SIG-M5 treated with dmso at 0.1 percent for 504 hours (cell line): ENCODE results near the gene SCYGR3.
"Not testable (repeated sequence)": the region's sequence is repeated elsewhere in the genome, so short reads cannot be mapped to it uniquely, and the experiment has no call there.

ENCODE experiments used
- DNase-seq: peaks from one replicate; lab custom pipeline; 2025; ENCODE audit not compliant: unreplicated experiment; lab: John Stamatoyannopoulos, UW

Gene SCYGR3

DNA sequence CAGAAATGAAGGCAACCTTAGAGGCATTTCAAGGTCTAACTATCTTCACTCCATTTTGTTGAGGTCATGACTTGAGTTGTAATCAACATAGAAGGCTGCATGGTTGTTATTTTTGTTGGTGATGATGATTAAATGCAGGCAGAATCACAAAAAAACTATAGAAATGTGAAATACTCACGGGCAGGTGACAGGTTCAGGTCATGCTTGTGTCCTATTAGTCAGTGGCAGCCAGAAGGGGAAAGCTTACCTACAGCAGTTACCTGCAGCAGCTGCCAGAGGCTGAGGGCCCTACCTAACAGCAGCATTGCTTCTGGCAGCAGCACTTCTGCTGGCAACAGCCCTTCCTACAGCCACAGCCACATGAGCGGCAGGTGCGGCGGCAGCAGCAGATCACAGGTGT, 394 bp downstream of the SCYGR3 start:
- DNase-seq, result no peak

DNA sequence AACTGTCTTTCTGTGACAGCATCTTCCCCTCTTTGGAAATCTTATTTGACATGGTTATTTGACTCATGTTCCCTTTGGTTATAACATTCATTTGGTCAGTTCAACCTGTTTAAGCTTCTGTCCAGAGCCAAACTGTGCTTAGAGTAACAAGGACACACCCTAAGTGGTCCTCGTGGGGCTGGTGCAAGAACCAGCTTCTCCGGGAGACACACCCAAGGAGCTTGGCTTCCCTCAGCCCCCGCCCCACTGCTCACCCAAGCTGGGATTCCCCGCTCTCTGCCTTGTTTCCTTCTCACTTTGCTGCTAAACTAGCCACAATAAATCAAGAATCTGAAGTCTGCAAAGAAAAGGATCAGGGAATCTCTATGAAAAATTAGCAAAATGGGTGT, 1.4 kb downstream of the SCYGR3 start:
- DNase-seq, result no peak

DNA sequence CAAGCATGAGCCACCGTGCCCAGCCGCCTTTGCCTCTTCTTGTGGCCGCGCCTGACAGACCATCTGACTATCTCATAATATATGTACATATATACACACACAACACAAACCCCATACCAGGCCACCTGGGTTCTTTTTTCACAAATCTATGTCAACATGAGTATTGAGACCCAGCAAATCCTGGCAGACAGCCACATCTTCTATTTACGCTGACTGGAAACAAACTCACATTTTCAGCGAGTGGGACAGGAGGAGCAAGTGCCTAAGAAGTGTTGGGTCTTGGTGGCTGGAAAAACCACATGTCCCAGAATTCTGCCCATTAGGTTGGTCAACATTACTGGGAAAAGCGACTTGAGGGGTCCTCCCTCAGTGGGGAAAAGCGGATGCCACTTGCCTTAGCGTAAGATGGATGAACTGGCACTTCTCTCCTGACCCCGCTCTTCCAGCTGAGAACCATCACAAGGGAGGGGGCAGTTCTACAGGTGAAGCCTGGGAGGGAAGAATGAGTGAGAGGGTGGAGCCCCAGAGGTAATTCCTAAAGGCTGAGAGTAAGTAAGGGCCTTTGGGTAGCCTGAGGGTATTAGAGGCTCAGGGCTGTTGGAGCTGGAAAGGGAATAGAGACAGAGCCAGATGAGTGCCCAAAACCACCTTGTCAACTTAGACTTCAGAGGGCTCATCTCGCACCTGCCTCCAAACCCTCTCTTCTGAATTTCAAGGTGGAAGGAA, 1.9 kb downstream of the SCYGR3 start:
- no peak for DNase-seq

DNA sequence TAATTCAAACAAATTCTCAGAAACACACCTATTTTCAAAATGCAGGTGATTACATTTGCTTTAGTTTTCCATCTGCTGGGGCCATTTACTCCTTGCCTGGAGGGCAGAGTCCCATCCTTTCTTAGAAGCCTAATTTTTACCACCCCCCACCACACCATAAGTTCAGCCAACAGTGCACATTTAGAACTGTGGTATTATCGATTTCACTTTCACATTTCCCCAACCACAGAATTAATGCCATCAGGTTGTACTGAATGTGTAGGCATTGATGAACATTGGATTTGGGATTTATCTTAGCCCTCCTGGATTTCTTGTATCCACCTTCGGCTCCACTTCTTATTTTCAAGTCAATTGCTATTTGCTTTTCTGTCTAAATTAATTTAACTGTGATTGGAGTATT, 4.5 kb downstream of the SCYGR3 start:
- DNase-seq, result no peak

DNA sequence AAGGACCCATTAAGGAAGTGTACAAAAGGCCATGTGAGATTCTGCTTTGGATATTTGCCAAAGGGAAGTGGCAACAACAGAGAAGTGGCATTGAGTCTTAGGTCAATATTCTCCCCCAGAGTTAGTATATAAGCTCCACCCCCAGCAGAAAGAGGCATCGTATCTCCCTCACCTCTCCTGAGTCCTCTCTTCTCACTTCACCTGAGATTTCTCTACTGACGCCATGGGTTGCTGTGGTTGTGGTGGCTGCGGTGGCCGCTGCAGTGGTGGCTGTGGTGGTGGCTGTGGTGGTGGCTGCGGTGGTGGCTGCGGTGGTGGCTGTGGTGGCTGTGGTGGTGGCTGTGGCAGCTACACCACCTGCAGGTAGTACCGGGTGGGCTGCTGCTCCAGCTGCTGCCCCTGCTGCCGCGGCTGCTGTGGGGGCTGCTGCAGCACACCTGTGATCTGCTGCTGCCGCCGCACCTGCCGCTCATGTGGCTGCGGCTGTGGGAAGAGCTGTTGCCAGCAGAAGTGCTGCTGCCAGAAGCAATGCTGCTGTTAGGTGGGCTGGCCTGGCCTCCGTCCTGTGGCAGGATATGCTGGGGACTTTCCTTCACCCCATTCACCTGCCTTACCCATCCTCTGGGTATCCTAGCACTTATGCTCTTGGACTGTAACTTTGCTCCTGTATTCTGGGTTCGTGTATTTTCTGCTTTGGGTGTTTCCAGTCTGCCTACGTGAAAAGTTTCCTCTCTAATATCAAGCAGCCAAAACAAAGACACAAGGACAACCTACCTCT, 5.9 kb downstream of the SCYGR3 start:
- DNase-seq, result peak; percentile 83

DNA sequence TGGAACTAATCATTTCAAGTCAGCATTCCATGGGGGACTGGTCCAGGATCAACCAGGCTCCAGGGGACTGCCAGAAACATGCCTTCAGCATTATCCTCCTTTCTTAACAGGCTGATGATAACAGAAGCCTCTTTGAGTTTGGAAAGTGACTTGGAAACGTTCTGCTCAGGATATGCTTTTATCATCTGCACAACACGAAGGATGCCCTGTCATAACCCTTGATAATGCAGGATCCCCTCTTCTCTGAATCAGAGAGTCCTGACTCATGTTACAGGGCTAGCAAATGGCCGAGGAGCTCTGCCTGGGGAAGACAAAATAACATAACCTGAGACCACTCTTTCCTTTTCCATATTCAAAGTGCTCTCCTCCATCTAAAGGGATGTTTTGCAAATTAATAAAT, 6.7 kb downstream of the SCYGR3 start:
- no peak for DNase-seq

DNA sequence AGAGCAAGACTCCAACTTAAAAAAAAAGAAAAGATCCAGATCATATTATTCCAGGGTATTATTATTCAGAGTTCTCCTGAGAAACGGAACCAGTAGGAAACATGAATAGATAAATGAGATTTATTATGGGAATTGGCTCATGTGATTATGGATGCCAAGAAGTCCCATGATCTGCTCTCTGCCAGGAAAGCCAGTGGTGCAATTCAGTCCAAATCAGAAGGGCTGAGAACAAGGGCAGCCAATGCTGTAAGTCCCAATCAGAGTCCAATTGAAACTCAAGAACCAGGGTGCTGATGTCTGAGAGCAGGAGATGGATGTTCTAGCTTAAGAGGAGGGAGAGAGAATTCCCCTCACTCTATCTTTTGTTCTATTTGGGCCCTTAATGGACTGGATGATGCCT, 8.2 kb downstream of the SCYGR3 start:
- DNase-seq, result no peak

DNA sequence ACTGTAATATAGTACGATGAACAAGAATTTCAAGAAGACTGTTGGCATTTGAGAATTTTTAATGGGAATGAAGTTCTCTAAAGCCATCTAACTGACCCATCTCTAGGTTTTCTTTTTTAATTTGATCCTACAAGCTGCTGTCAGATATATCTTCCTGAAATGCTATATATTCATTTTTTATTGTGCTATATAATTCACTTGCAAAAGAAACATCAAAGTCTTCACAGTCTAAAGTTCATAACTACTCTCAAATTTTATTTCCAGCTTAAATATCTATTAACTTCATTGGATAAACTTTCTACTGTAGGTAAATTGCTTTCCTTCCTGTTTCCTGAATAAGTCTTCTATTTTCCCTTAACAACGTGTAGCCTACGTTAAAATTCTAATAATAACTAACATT, 12.3 kb downstream of the SCYGR3 start:
- DNase-seq, result no peak

DNA sequence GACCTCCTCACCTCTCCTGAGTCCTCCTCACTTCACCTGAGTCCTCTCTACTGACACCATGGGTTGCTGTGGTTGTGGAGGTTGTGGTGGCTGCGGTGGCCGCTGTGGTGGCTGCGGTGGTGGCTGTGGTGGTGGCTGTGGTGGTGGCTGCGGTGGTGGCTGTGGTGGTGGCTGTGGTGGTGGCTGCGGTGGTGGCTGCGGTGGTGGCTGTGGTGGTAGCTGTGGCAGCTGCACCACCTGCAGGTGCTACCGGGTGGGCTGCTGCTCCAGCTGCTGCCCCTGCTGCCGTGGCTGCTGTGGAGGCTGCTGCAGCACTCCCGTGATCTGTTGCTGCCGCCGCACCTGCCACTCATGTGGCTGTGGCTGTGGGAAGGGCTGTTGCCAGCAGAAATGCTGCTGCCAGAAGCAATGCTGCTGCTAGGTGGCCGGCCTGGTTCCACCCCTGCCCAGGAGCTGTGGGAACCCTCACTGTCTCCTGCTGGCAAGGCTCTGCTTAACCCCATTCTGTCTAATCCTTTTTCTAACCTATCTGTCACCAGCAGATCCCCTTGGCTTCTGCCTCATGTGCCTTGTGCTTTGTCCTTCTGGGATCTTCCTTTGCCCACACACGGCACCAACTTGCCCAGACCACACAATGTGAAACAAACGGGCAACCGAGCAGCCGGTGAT, 15.7 kb downstream of the SCYGR3 start, which contains the start of gene SCYGR2:
TSS of gene SCYGR2 (plus strand) at position 59 of the 669 bp plus-strand sequence. CDS start at position 59, 0 bp downstream.
- not testable (repeated sequence) for DNase-seq

DNA sequence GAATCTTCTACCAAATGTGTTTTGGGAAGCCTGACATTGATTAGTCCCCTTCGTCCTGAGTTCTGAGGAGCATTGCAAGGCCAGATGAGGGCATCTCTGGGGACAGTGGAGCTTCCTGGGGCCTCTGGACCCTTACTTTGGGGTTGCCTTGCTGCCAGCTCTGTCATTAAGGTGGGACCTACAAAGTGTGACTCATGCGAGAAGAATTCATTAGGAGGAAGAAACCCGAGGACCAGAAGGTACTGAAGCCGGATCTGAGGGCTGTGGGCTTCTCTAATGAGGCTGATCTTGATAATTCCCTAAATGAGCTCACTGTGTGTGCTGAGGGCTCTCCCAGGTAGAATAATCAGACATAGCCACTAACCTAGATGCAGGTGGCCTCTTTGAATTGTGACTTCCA, 16.6 kb downstream of the SCYGR3 start:
- no peak for DNase-seq

DNA sequence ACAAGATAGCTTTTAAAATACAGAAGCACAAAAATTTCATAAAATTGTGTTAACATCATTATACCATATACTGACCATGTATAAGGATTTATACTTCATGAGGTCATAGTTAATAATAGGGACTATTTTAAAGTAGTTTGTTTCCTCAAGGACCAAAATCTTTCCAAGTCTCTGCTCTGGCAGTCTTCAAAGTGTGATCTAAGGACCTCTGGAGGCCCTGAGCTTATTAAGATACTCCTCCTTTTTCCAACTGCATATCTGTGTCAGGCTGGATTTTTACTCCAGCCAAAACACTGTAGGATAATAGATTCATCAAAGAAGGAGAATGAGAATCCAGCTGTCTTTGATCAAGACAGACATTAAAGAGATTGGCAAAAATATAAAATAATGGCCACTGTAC, 17.6 kb downstream of the SCYGR3 start:
- no peak for DNase-seq

DNA sequence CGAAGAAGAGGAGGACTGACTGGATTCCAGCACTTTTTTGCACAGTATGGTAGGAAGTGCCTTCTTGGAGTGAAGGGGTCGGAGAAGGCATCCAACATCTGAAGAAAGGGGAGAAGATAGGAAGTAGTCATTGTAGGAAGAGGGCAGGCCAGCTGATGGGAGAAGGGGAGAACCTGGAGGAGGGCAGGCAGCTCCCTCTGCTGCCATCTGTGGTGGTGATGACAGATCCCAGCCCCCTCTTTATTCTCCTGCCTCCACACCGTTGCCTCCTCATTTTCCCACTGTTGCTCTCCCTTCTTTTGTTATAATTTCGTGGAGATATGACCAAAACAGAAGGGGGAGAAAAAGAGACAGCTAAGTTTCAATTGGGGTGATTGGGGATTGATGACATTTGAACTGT, 18.8 kb downstream of the SCYGR3 start:
- no peak for DNase-seq

DNA sequence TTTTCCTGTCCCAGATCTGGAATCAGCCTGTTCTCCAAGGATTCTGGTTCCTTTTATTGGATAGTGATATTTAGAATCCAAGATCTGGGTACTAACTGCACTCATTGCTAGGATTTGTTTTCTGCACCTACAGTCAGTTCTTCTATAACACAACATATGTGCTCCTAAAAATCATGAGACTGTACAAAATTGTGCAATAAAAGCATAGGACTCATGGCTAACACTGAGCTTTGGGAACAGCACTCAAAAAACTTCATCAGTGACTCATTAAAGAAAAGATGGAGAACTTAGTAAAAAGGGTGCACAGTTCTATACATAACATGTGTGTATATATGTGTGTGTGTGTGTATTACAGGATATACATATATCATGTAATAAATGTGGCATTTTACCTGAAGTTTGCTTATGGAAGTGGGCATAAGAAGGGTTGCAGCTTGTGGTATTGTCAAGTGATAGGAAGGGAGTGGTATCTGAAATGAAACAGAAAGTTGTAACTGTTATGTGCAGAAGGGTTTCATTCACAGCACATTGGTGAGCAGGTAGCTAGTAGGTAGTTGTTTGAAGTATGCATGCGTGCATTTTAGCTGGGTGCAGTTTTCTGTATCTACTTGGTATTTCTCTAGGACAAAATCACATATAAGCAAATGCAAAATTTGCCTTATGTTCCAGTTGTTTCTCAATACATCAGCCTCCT, 21.8 kb downstream of the SCYGR3 start:
- no peak for DNase-seq

DNA sequence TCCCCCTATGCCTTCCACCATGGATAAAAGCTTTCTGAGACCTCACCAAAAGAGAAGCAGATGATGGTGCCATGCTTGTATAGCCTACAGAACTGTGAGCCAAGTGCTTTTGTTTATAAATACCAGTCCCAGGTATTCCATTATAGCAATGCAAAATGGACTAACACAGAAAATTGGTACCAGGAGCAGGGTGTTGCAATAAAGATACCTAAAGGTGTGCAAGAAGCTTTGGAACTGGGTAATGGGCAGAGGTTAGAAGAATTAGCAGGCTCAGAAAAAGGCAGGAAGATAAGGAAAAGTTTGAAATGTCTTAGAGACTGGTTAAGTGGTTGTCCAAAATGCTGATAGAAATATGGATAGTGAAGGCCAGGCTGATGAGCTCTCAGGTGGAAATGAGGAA, 32.3 kb downstream of the SCYGR3 start:
- no peak for DNase-seq

DNA sequence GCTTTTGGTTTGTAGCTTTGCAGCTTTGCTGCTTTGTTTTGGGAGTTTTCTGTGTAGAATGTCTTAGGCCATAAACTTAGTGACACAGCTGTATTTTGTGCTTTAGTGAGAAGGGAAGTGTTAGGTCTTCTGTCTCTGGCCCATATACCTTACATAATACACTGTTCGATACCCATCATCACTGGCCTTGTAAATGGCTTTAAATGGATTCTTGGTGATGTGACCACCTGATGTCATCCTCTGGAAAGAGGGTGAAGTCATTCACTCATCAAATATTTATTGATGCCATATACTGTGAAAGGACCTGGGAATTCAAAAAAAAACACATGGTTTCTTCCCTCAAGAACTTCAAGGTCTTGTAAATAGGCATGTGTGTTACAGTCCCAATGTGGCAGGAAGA, 34.8 kb downstream of the SCYGR3 start:
- no peak for DNase-seq

DNA sequence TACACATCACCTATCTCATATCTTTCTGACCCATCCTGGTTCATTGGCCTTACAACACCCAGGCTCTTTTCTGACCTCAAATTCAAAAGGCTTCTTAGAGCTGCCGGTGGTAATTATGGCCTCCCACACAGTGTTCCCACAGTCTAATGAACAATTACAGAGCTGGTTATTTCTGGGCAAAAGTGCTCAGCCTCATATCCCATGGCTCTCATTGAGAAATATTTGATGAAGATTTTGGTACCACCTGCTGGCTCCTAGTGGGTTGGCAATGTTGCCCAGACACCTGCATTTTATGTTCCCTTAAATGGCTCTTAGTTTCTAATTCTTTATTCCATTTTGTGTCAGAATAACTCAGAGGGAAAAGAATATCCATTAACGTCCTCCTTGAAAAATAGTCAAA, 36.0 kb downstream of the SCYGR3 start:
- DNase-seq, result no peak

DNA sequence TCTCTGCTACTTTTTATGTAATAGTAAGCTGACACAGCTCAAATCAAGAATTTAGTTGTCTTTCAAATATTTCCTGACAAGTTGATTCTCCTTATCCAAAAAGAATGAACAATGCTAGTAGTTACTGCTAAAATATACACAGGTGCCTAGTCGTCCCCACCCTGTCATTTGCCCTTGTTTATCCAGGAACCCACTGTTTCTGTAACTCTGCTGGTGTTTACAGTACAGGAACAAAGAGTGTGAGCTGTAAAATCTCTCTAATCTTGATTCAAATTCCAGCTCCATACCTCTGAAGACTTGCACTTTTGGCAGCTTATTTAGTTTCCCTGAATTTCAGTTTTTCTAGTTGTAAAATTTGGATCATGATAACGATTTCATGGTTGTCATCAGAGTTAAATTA, 37.1 kb downstream of the SCYGR3 start:
- no peak for DNase-seq

DNA sequence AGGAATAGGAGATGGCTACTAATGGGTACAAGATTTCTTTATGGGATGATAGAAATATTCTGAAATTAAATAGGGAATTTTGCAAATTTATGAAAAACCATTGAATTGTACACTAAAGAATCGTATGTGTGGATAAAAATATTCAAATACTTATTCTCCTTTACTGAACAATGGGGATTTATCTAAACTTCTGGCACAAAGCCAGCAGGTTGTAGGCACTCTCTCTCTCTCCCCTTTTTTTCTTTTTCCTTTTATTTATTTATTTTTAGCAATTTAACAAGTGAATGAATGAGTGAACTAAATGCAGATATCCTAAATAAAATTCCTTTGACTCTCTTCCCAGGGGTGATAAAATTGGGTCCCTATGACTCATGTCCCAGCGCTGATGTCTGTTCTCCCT, 37.8 kb downstream of the SCYGR3 start:
- no peak for DNase-seq

DNA sequence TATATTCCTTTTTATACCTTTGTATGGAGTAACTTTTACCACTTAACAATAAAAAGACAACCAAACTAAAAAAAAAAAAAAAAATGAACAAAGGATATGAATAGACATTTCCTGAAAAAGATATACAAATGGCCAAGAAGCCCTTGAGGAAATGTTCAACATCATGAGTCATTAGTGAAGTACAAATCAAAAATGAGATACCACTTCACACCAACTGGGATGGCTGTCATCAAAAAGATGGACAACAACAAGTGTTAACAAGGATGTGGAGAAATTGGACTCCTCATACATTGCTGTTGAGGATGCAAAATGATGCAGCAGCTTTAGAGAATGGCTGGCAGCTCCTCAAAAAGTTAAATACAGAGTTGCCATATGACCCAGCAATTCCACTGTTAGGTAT, 38.5 kb downstream of the SCYGR3 start:
- no peak for DNase-seq

DNA sequence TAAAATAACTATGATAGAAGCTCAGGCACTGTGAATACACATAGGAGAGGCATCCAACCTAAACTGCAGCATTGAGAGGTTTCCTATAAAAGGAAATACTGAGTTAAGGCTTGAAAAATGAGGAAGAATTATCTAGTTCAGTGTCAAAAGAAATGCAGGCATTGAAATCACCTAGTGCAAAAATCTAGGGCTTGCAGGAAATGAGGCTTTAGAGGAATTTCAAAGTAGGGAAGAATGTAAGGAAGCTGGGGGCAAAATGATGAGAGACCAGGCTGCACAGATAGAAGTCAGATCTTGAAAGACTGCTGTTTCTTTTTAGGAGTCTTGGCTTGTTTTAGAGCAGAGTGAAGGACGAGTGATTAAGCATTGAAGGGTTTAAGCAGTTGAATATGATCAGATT, 44.0 kb downstream of the SCYGR3 start:
- no peak for DNase-seq

DNA sequence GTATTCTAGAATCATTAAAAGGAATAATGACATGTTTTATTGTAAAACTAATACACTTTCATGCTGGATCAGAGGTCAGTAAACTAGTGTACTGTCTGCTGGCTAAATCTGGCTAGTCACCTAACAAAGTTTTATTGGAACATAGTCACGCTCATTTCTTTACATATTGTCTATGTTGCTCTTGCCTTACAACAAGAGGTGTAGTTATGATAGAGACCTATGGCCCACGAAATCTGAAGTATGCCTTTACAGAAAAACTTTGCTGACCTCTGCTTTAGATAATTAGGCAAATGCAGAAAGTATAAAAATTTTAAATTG, 45.8 kb downstream of the SCYGR3 start:
- DNase-seq, result no peak

DNA sequence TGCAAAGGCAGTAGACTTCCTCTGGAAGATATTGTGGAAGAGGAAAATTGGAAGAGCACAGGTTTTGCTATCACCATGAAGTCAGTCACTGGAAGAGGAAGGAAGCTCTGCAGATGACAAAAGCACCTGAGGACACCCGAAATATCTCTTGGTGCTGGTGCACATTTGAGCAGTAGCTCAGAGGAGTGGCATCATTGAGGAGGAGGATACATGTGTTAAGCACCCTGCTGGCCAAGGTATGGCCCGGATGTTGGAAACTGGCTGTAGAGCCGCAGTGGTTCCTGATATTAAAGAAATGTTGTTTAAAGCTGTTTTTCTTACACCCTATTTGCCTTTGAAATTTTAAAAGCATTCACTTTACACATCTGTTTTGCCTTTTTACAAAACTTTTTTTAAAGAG, 48.6 kb downstream of the SCYGR3 start:
- no peak for DNase-seq
